ENCODE results near the gene RAB40AL. TPM values are rescaled to one million over a fixed set of nuclear protein-coding genes. Genes with fewer than 3 reads are reported as not detected.
"Not testable (repeated sequence)": the region's sequence is repeated elsewhere in the genome, so short reads cannot be mapped to it uniquely, and the experiment has no call there.

RAB40AL gene
- total and polyA plus RNA-seq, 2 of the 4 experiments (the other 2 are of a cell fraction): 0.34 to 0.36 TPM

DNA sequence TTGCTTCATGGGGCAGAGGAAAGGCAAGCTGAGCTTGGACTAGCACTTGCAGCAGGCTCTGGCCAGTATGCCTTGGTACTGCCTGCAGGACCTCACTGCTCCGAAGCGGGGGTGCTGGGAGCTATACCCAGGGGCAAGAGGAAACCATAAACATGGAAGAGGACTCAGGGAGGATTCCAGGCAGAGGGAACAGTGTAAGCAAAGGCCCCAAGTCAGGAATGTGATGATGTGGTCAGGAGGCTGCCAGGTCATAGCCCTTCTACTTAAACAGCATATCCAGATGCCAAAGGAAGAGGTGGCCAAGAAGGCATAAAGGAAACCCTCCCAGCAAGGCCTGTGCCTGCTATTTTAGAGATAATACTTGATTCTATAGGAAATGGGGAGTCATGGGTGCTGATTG lies 31.1 kb downstream of the RAB40AL start:
- H3K9ac ChIP-seq (ENCODE audit: low read depth, low read length): no peak overlapping the region
- no peak overlapping the region for H3K4me2 ChIP-seq (ENCODE audit: low read depth, low read length)
- H2BK20ac ChIP-seq (ENCODE audit: low read depth, low read length): no peak overlapping the region
- no peak for TF ChIP-seq MXI1 (IDR thresholded peaks at IDR 0.05; ENCODE audit: borderline replicate concordance, low read depth, low read length)
- TF ChIP-seq NFE2L2 (IDR thresholded peaks at IDR 0.05; ENCODE audit: low read depth, low read length): no peak
- TF ChIP-seq, protein P1, sequence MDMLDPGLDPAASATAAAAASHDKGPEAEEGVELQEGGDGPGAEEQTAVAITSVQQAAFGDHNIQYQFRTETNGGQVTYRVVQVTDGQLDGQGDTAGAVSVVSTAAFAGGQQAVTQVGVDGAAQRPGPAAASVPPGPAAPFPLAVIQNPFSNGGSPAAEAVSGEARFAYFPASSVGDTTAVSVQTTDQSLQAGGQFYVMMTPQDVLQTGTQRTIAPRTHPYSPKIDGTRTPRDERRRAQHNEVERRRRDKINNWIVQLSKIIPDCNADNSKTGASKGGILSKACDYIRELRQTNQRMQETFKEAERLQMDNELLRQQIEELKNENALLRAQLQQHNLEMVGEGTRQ (IDR thresholded peaks at IDR 0.05; ENCODE audit: low read depth, low read length): no peak
- TF ChIP-seq CEBPB (IDR thresholded peaks at IDR 0.05; ENCODE audit: low read depth, low read length): no peak
- TF ChIP-seq SMC3 (IDR thresholded peaks at IDR 0.05; ENCODE audit: low read depth, low read length): no peak
- no peak for TF ChIP-seq BHLHE40 (IDR thresholded peaks at IDR 0.05; ENCODE audit: low read depth, low read length)
- no peak for TF ChIP-seq RFX5 (IDR thresholded peaks at IDR 0.05; ENCODE audit: low read depth, low read length)
- CTCF ChIA-PET: interaction anchor here (0.7 kb wide), 1 partner anchor 17 kb away, joined by 3 read pairs; no protein-coding TSS in a partner anchor
- H3K9me1 ChIP-seq (ENCODE audit: insufficient read depth, low read length): no peaks in the 10 kb centered on the region
- no peak overlapping the region for H2BK5ac ChIP-seq (ENCODE audit: low read depth, low read length, poor library complexity, severe bottlenecking)
- H2AK9ac ChIP-seq (replicated peaks; ENCODE audit: low read depth, low read length, poor library complexity): no peak overlapping the region
- H3K9me3 ChIP-seq (ENCODE audit: control insufficient read depth, insufficient read depth, low read length): peaks cover 9% of the 10 kb centered on the region
- in situ Hi-C loops (cut with MboI; ENCODE audit: low sequenced_read_pairs) (no loop called here), dilution Hi-C loops (cut with HindIII; ENCODE audit: low sequenced_read_pairs, unreplicated experiment) (no loop called here), intact Hi-C loops (cut with micrococcal nuclease) (no loop called here)
- BruUV-seq (replicated peaks): no TSS peak
- no CpG with 5 or more reads among the region's 2 CpGs for WGBS, 2 experiments (ENCODE audit: extremely low coverage in 2 of 2, insufficient read length in 1 of 2)
- no peaks in the 10 kb centered on the region for H3K36me3 ChIP-seq (ENCODE audit: control insufficient read depth, insufficient read depth, low read length)
- POLR2A ChIA-PET (ENCODE audit: unreplicated experiment): no interaction called here
- no peak overlapping the region for H3K14ac ChIP-seq (replicated peaks; ENCODE audit: low read depth, low read length)
- H2AFZ ChIP-seq (replicated peaks; ENCODE audit: low read length, poor library complexity): no peak overlapping the region
- no peak overlapping the region for H3K4ac ChIP-seq (ENCODE audit: low read depth, low read length)
- no peak overlapping the region for H4K91ac ChIP-seq (ENCODE audit: insufficient read depth, low read depth, low read length)
- no peaks in the 10 kb centered on the region for H4K20me1 ChIP-seq (ENCODE audit: insufficient read depth, low read length)
- H3K27me3 ChIP-seq (ENCODE audit: control insufficient read depth, insufficient read depth, low read length): no peaks in the 10 kb centered on the region
- H3K56ac ChIP-seq (ENCODE audit: extremely low read depth, insufficient read depth, low read length): no peak overlapping the region
- no peaks in the 10 kb centered on the region for H3K79me1 ChIP-seq (ENCODE audit: low read depth in 1 of 2, low read length in 2 of 2)
- H3K4me3 ChIP-seq (ENCODE audit: insufficient read depth, low read depth, low read length): no peak overlapping the region
- no peaks in the 10 kb centered on the region for H3K4me1 ChIP-seq (ENCODE audit: control insufficient read depth, insufficient read depth, low read length)
- DNase-seq: no peak
- ATAC-seq (ENCODE audit: low read depth): no peak
- no peak overlapping the region for H3K27ac ChIP-seq (ENCODE audit: insufficient read depth, low read length)
- H3K18ac ChIP-seq (ENCODE audit: low read depth, low read length): no peak overlapping the region
- no peak overlapping the region for H4K8ac ChIP-seq (ENCODE audit: low read depth in 2 of 2, low read length in 2 of 2)
- H3K23ac ChIP-seq (ENCODE audit: low read depth, low read length): no peak overlapping the region
- H2BK120ac ChIP-seq (ENCODE audit: low read depth, low read length): no peak overlapping the region
- no peak overlapping the region for H2AK5ac ChIP-seq (ENCODE audit: low read depth, low read length)
- H4K5ac ChIP-seq (ENCODE audit: low read depth, low read length): no peak overlapping the region
- H2BK15ac ChIP-seq (ENCODE audit: low read depth, low read length): no peak overlapping the region

DNA sequence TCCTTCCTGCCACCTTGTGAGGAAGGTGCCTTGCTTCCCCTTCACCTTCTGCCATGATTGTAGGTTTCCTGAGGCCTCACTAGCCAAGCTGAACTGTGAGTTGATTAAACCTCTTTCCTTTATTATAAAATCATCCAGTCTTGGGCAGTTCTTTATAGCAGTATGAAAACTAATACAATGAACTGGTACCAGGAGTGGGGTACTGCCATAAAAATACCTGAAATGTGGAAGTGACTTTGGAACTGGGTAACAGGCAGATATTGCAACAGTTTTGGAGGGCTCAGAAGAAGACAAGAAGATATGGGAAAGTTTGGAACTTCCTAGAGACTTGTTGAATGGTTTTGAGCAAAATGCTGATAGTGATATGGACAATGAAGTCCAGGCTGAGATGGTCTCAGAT lies 34.5 kb downstream of the RAB40AL start:
- H2BK5ac ChIP-seq (ENCODE audit: low read depth, low read length, poor library complexity, severe bottlenecking); H3K79me1 ChIP-seq (ENCODE audit: low read depth in 1 of 2, low read length in 2 of 2); H3K18ac ChIP-seq (ENCODE audit: low read depth, low read length); H4K20me1 ChIP-seq (ENCODE audit: insufficient read depth, low read length); H3K27me3 ChIP-seq (ENCODE audit: control insufficient read depth, insufficient read depth, low read length); H3K9me3 ChIP-seq (ENCODE audit: control insufficient read depth, insufficient read depth, low read length); H2AK9ac ChIP-seq (replicated peaks; ENCODE audit: low read depth, low read length, poor library complexity); H3K36me3 ChIP-seq (ENCODE audit: control insufficient read depth, insufficient read depth, low read length); H4K5ac ChIP-seq (ENCODE audit: low read depth, low read length); H2BK15ac ChIP-seq (ENCODE audit: low read depth, low read length); H3K56ac ChIP-seq (ENCODE audit: extremely low read depth, insufficient read depth, low read length); ATAC-seq (ENCODE audit: low read depth); H2AK5ac ChIP-seq (ENCODE audit: low read depth, low read length); POLR2A ChIA-PET (ENCODE audit: unreplicated experiment); H3K14ac ChIP-seq (replicated peaks; ENCODE audit: low read depth, low read length); DNase-seq; H3K4me3 ChIP-seq (ENCODE audit: insufficient read depth, low read depth, low read length); H4K8ac ChIP-seq (ENCODE audit: low read depth in 2 of 2, low read length in 2 of 2); dilution Hi-C loops (cut with HindIII; ENCODE audit: low sequenced_read_pairs, unreplicated experiment); H3K4me1 ChIP-seq (ENCODE audit: control insufficient read depth, insufficient read depth, low read length); BruUV-seq (replicated peaks); intact Hi-C loops (cut with micrococcal nuclease); H3K4ac ChIP-seq (ENCODE audit: low read depth, low read length); in situ Hi-C loops (cut with MboI; ENCODE audit: low sequenced_read_pairs); H2AFZ ChIP-seq (replicated peaks; ENCODE audit: low read length, poor library complexity); H3K9ac ChIP-seq (ENCODE audit: low read depth, low read length); H2BK120ac ChIP-seq (ENCODE audit: low read depth, low read length); H3K23ac ChIP-seq (ENCODE audit: low read depth, low read length); H4K91ac ChIP-seq (ENCODE audit: insufficient read depth, low read depth, low read length); H3K4me2 ChIP-seq (ENCODE audit: low read depth, low read length); H2BK20ac ChIP-seq (ENCODE audit: low read depth, low read length); H3K27ac ChIP-seq (ENCODE audit: insufficient read depth, low read length); CTCF ChIA-PET; H3K9me1 ChIP-seq (ENCODE audit: insufficient read depth, low read length): not testable (repeated sequence)

Data from IMR-90 (cell line).